ENCODE measurements around the gene ETS2. TPM values are rescaled to one million over a fixed set of nuclear protein-coding genes. Genes with fewer than 3 reads are reported as not detected.
A peak's percentile ranks its signal among the peaks of the same experiment; 100 is the strongest.

ETS2 gene
- total and polyA plus RNA-seq, 2 of the 8 experiments (the other 6 are each of a cell fraction or from before 2014, with no cell fraction given): 11.0 to 45.1 TPM

DNA sequence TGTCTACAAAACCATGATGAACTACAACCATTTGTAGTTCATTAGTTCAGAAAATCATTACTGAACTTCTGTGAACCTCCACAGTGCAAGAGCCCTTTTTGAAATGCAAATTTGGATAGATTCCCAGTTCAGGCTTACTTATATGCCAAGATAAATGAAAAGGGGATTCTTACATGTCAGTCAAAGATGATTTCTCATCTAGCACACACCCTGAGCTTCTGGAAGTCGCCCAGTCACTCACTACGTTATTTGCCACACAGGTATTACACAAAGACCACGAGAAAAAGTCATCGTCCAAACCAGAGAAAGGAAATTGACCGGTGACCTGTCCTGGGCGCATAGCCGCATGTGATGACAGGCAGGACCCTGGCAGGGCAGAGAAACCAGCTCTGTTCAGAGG is 41.8 kb downstream of the ETS2 start:
- no peak overlapping the region for H3K27ac ChIP-seq (ENCODE audit: low read depth, low read length)
- no peak overlapping the region for H3K4me2 ChIP-seq (ENCODE audit: insufficient read depth in 1 of 2, low read depth in 2 of 2, low read length in 2 of 2)
- H3K4me3 ChIP-seq (ENCODE audit: extremely low read depth in 1 of 4, insufficient read depth in 2 of 4, low read depth in 3 of 4, low read length in 4 of 4): no peak overlapping the region
- POLR2A ChIA-PET (ENCODE audit: partially characterized antibody): no interaction called here
- H4K20me1 ChIP-seq (replicated peaks in 1 of 2; ENCODE audit: control insufficient read depth in 1 of 2, insufficient read depth in 2 of 2, low read length in 2 of 2): no peaks in the 10 kb centered on the region
- H2AFZ ChIP-seq (ENCODE audit: low read length): no peak overlapping the region
- no peak for FAIRE-seq
- no peak overlapping the region for H4K91ac ChIP-seq (replicated peaks; ENCODE audit: insufficient read length, low read length)
- peaks cover 0 to 7% (median 2%) of the 10 kb centered on the region in 4 experiments; a peak in 3 of 7 replicates for H3K4me1 ChIP-seq (replicated peaks in 1 of 4; ENCODE audit: control insufficient read depth in 3 of 4, insufficient read depth in 4 of 4, low read length in 3 of 4)
- no peak overlapping the region for H2BK5ac ChIP-seq (ENCODE audit: low read depth, low read length)
- no peak overlapping the region for H3K23ac ChIP-seq (ENCODE audit: insufficient read length)
- no peaks in the 10 kb centered on the region for H3K79me2 ChIP-seq (ENCODE audit: control insufficient read depth in 1 of 2, insufficient read depth in 2 of 2, low read length in 2 of 2)
- no peak overlapping the region for H3K56ac ChIP-seq (replicated peaks; ENCODE audit: insufficient read length, low read depth, low read length)
- no peak overlapping the region for H2BK20ac ChIP-seq (ENCODE audit: low read length)
- TF ChIP-seq SIRT6 (IDR thresholded peaks at IDR 0.05; ENCODE audit: low read length): no peak
- no peak for TF ChIP-seq FOSL1 (IDR thresholded peaks at IDR 0.05; ENCODE audit: insufficient read depth, low read depth, low read length)
- no peak for TF ChIP-seq SRF (IDR thresholded peaks at IDR 0.05; ENCODE audit: low read depth, low read length)
- TF ChIP-seq, protein P1, sequence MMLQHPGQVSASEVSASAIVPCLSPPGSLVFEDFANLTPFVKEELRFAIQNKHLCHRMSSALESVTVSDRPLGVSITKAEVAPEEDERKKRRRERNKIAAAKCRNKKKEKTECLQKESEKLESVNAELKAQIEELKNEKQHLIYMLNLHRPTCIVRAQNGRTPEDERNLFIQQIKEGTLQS (IDR thresholded peaks at IDR 0.05; ENCODE audit: insufficient read depth, low read depth, low read length): no peak
- TF ChIP-seq EGR1 (IDR thresholded peaks at IDR 0.05; ENCODE audit: borderline replicate concordance, low read depth, low read length): no peak
- TF ChIP-seq NRF1 (IDR thresholded peaks at IDR 0.05; ENCODE audit: low read depth, low read length): no peak
- TF ChIP-seq CTBP2 (IDR thresholded peaks at IDR 0.05; ENCODE audit: borderline replicate concordance, insufficient read depth, insufficient read length, low read length): no peak
- no peak for TF ChIP-seq YY1 (IDR thresholded peaks at IDR 0.05; ENCODE audit: low read depth, low read length)
- H3K27me3 ChIP-seq (replicated peaks in 1 of 4; ENCODE audit: control insufficient read depth in 3 of 4, extremely low read depth in 1 of 4, insufficient read depth in 3 of 4, low read length in 3 of 4): no peaks in the 10 kb centered on the region
- H4K8ac ChIP-seq (ENCODE audit: extremely low read depth, insufficient read depth, low read length): no peak overlapping the region
- H2BK15ac ChIP-seq (ENCODE audit: low read length): no peak overlapping the region
- H4K5ac ChIP-seq (ENCODE audit: insufficient read length, low read depth, low read length): no peak overlapping the region
- H2AK5ac ChIP-seq (ENCODE audit: low read depth, low read length): no peak overlapping the region
- no peaks in the 10 kb centered on the region for H3K9me3 ChIP-seq (ENCODE audit: insufficient read depth in 2 of 2, low read depth in 1 of 2, low read length in 1 of 2)
- H3K4ac ChIP-seq (replicated peaks; ENCODE audit: insufficient read length, low read depth, low read length): no peak overlapping the region
- no peaks in the 10 kb centered on the region for H3K79me1 ChIP-seq (ENCODE audit: low read depth, low read length)
- 86% methylated on average over 7 of the region's 7 CpGs; no CpG with 5 or more reads in 1 of the 2 experiments for whole genome bisulfite sequencing, 2 experiments (ENCODE audit: extremely low coverage in 1 of 2, insufficient coverage in 1 of 2, insufficient read length in 1 of 2, insufficient replicate concordance in 2 of 2, low coverage in 1 of 2, low lambda C conversion rate in 2 of 2, missing lambda C conversion rate in 1 of 2)
- H3K18ac ChIP-seq (ENCODE audit: extremely low read depth, low read length): no peak overlapping the region
- H2BK120ac ChIP-seq (replicated peaks; ENCODE audit: low read depth, low read length): no peak overlapping the region
- peak in 1 of 2 experiments; percentile 32 for DNase-seq (ENCODE audit: low read depth in 1 of 2, low spot score in 2 of 2)
- no peak overlapping the region for H3K14ac ChIP-seq (ENCODE audit: insufficient read length)
- H2BK12ac ChIP-seq (ENCODE audit: low read depth, low read length): no peak overlapping the region
- CTCF ChIA-PET (ENCODE audit: partially characterized antibody): interaction anchor here (1.1 to 1.6 kb wide), 3 partner anchors 10 to 279 kb away, joined by 3 read pairs; no protein-coding TSS in a partner anchor
- no peak overlapping the region for H3K9ac ChIP-seq (replicated peaks in 1 of 4; ENCODE audit: extremely low read depth in 1 of 4, low read depth in 3 of 4, low read length in 3 of 4)
- no peaks in the 10 kb centered on the region for H3K23me2 ChIP-seq (ENCODE audit: low read depth, low read length)
- no peaks in the 10 kb centered on the region for H3K36me3 ChIP-seq (ENCODE audit: control insufficient read depth in 2 of 4, insufficient read depth in 4 of 4, low read length in 3 of 4)
